WTC11 (cell line): Measurements from ENCODE around the gene FZR1. TPM values are rescaled to one million over a fixed set of nuclear protein-coding genes. Genes with fewer than 3 reads are reported as not detected.

ENCODE experiments used
- ATAC-seq: fragments of 200-7000 bp; cut with Tn5 transposase; 2 replicates; pipeline ENCODE4 v1.10.0; 2021; ENCODE audit warnings: mild to moderate bottlenecking, moderate library complexity
- CTCF ChIA-PET: fragments of 300-600 bp; sonication (Branson Sonifier 250); formaldehyde crosslinking; loops from one replicate; lab custom pipeline; 2021; ENCODE audit warnings: antibody characterized with exemption; lab: Charles Lee
- POLR2A ChIA-PET: fragments of 350-600 bp; sonication (Branson Sonifier 250); formaldehyde crosslinking; loops from one replicate; lab custom pipeline; 2021; ENCODE audit warnings: antibody characterized with exemption; lab: Charles Lee
- DNase-seq: peaks from one replicate; pipeline ENCODE4 v3.0.0; 2021; ENCODE audit warnings: low spot score
- H3K27ac Mint-ChIP-seq: 2 replicates; pipeline ENCODE4 v1.8.0; 2021; ENCODE audit warnings: mixed read lengths
- H3K27me3 Mint-ChIP-seq: 2 replicates; pipeline ENCODE4 v1.8.0; 2021; ENCODE audit warnings: low read depth, mild to moderate bottlenecking, moderate library complexity, mixed read lengths
- H3K36me3 Mint-ChIP-seq: 2 replicates; pipeline ENCODE4 v1.8.0; 2021; ENCODE audit warnings: mixed read lengths
- H3K4me1 Mint-ChIP-seq: 2 replicates; pipeline ENCODE4 v1.8.0; 2022; ENCODE audit warnings: mixed read lengths
- H3K4me3 Mint-ChIP-seq: 2 replicates; pipeline ENCODE4 v1.8.0; 2021; ENCODE audit warnings: mild to moderate bottlenecking, moderate library complexity, mixed read lengths
- H3K9me3 Mint-ChIP-seq: 2 replicates; pipeline ENCODE4 v1.8.0; 2021; ENCODE audit warnings: mixed read lengths
- IRF2 ChIP-seq: sonication (generic); formaldehyde crosslinking; IDR thresholded peaks from 2 replicates; pipeline ENCODE4 v1.8.0; 2022; ENCODE audit warnings: low read depth, missing genetic modification reagents, borderline replicate concordance
- MYBL2 ChIP-seq: sonication (generic); formaldehyde crosslinking; IDR thresholded peaks from 2 replicates; pipeline ENCODE4 v1.8.1; 2023; ENCODE audit warnings: mild to moderate bottlenecking, moderate library complexity, missing genetic modification reagents
- PRRX2 ChIP-seq: fragments of 250-450 bp; sonication (Bioruptor Pico); IDR thresholded peaks from 2 replicates; pipeline ENCODE4 v1.8.0; 2021; ENCODE audit warnings: mild to moderate bottlenecking
- TCF7 ChIP-seq: sonication (generic); formaldehyde crosslinking; IDR thresholded peaks from 2 replicates; pipeline ENCODE4 v1.8.0; 2022; ENCODE audit warnings: mild to moderate bottlenecking, low read depth, missing genetic modification reagents, moderate library complexity
- ZNF121 ChIP-seq: sonication (generic); formaldehyde crosslinking; IDR thresholded peaks from 2 replicates; pipeline ENCODE4 v1.8.0; 2023; ENCODE audit warnings: missing genetic modification reagents
- ZNF317 ChIP-seq: sonication (generic); formaldehyde crosslinking; IDR thresholded peaks from 2 replicates; pipeline ENCODE4 v1.8.1; 2023; ENCODE audit warnings: low read depth, mild to moderate bottlenecking, moderate library complexity, missing genetic modification reagents, borderline replicate concordance
- total RNA-seq: library from RNA; stranded (reverse); gene quantifications from 3 replicates; pipeline ENCODE4 v1.2.3, GENCODE V29; 2021
- TF ChIP-seq, protein P1 (sequence below): fragments of 200-600 bp; IDR thresholded peaks from 2 replicates; pipeline ENCODE4 v1.8.0; 2022; ENCODE audit warnings: antibody characterized with exemption
- TF ChIP-seq, protein P2 (sequence below): sonication (generic); formaldehyde crosslinking; IDR thresholded peaks from 2 replicates; pipeline ENCODE4 v1.8.0; 2022; ENCODE audit warnings: mild to moderate bottlenecking, missing genetic modification reagents
- TF ChIP-seq, protein P3 (sequence below): fragments of 250-450 bp; sonication (Bioruptor Pico); IDR thresholded peaks from 2 replicates; pipeline ENCODE4 v1.9.0; 2021; ENCODE audit warnings: mild to moderate bottlenecking
- TF ChIP-seq, protein P4 (sequence below): sonication (generic); formaldehyde crosslinking; IDR thresholded peaks from 2 replicates; pipeline ENCODE4 v1.8.0; 2022; ENCODE audit warnings: mild to moderate bottlenecking, missing genetic modification reagents
- TF ChIP-seq, protein P5 (sequence below): sonication (generic); formaldehyde crosslinking; IDR thresholded peaks from 2 replicates; pipeline ENCODE4 v1.8.0; 2022; ENCODE audit warnings: mild to moderate bottlenecking, missing genetic modification reagents
- TF ChIP-seq, protein P6 (sequence below): fragments of 250-450 bp; sonication (Bioruptor Pico); IDR thresholded peaks from 2 replicates; pipeline ENCODE4 v1.9.0; 2021; ENCODE audit warnings: mild to moderate bottlenecking
- TF ChIP-seq, protein P7 (sequence below): sonication (generic); formaldehyde crosslinking; IDR thresholded peaks from 2 replicates; pipeline ENCODE4 v1.8.0; 2023; ENCODE audit warnings: missing genetic modification reagents
- TF ChIP-seq, protein P8 (sequence below): sonication (generic); formaldehyde crosslinking; IDR thresholded peaks from 2 replicates; pipeline ENCODE4 v1.8.1; 2022; ENCODE audit warnings: low read depth, mild to moderate bottlenecking, moderate library complexity, missing genetic modification reagents, borderline replicate concordance
- TF ChIP-seq, protein P9 (sequence below): fragments of 250-450 bp; sonication (Bioruptor Pico); conservative IDR thresholded peaks from 2 replicates; pipeline ENCODE4 v1.9.0; 2021; ENCODE audit warnings: mild to moderate bottlenecking
- TF ChIP-seq, protein P10 (sequence below): sonication (generic); formaldehyde crosslinking; conservative IDR thresholded peaks from 2 replicates; pipeline ENCODE4 v1.8.1; 2023; ENCODE audit warnings: mild to moderate bottlenecking, low read depth, missing genetic modification reagents, moderate library complexity

Gene FZR1
- total RNA-seq, 1 experiment from 2014 or later = 60.8 TPM

DNA sequence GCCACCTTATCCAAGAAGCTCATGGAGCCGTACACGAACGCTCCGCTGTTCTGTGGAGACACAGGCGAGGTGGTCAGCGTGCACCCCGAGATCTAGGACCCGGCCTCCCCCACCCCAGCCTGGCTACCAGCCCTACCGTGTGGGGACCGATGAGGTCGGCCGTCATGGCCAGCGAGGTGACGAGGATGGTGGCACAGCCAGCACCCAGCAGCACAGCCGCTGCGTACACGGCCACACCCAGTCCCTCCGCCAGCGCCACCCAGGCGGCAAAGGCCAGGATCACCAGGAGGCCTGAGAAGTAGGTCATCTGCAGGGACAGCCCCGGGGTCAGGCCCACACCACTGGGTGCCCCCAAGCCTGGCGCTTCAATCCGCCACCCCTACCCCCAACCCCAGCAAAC, 40.0 kb downstream of the FZR1 start (continued):
- no peak for TF ChIP-seq PRRX2 (CRISPR knock-in tag)

DNA sequence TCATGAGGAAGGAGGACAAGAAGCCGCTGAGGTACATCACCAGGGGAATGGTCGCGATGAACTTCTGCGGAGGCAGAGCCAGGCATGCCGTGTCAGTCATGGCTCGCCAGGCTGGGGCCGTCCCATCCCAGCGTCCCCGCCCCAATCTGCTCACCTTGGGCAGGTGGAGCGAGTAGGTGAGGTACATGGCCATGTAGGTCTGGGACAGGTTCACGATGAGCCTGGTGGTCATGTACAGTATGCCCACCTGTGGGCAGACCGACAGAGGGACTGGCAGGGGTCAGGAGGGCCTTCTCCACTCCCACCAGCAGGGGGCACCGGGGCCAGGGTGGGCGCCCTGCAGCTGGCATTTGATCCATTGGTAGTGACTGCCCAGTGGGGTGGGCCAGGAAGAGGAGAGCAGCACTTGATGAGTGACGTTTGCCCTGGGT, 41.2 kb downstream of the FZR1 start:
- H3K27me3 Mint-ChIP-seq = no peaks in the 10 kb centered on the region
- H3K9me3 Mint-ChIP-seq = no peaks in the 10 kb centered on the region
- H3K4me3 Mint-ChIP-seq = no peak overlapping the region
- no peaks in the 10 kb centered on the region for H3K4me1 Mint-ChIP-seq
- TF ChIP-seq, protein P1, sequence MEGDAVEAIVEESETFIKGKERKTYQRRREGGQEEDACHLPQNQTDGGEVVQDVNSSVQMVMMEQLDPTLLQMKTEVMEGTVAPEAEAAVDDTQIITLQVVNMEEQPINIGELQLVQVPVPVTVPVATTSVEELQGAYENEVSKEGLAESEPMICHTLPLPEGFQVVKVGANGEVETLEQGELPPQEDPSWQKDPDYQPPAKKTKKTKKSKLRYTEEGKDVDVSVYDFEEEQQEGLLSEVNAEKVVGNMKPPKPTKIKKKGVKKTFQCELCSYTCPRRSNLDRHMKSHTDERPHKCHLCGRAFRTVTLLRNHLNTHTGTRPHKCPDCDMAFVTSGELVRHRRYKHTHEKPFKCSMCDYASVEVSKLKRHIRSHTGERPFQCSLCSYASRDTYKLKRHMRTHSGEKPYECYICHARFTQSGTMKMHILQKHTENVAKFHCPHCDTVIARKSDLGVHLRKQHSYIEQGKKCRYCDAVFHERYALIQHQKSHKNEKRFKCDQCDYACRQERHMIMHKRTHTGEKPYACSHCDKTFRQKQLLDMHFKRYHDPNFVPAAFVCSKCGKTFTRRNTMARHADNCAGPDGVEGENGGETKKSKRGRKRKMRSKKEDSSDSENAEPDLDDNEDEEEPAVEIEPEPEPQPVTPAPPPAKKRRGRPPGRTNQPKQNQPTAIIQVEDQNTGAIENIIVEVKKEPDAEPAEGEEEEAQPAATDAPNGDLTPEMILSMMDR = peak; percentile 31
- TF ChIP-seq ZNF317 = no peak
- TF ChIP-seq, protein P2, sequence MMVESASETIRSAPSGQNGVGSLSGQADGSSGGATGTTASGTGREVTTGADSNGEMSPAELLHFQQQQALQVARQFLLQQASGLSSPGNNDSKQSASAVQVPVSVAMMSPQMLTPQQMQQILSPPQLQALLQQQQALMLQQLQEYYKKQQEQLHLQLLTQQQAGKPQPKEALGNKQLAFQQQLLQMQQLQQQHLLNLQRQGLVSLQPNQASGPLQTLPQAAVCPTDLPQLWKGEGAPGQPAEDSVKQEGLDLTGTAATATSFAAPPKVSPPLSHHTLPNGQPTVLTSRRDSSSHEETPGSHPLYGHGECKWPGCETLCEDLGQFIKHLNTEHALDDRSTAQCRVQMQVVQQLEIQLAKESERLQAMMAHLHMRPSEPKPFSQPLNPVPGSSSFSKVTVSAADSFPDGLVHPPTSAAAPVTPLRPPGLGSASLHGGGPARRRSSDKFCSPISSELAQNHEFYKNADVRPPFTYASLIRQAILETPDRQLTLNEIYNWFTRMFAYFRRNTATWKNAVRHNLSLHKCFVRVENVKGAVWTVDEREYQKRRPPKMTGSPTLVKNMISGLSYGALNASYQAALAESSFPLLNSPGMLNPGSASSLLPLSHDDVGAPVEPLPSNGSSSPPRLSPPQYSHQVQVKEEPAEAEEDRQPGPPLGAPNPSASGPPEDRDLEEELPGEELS (CRISPR knock-in tag) = no peak
- TF ChIP-seq, protein P3, sequence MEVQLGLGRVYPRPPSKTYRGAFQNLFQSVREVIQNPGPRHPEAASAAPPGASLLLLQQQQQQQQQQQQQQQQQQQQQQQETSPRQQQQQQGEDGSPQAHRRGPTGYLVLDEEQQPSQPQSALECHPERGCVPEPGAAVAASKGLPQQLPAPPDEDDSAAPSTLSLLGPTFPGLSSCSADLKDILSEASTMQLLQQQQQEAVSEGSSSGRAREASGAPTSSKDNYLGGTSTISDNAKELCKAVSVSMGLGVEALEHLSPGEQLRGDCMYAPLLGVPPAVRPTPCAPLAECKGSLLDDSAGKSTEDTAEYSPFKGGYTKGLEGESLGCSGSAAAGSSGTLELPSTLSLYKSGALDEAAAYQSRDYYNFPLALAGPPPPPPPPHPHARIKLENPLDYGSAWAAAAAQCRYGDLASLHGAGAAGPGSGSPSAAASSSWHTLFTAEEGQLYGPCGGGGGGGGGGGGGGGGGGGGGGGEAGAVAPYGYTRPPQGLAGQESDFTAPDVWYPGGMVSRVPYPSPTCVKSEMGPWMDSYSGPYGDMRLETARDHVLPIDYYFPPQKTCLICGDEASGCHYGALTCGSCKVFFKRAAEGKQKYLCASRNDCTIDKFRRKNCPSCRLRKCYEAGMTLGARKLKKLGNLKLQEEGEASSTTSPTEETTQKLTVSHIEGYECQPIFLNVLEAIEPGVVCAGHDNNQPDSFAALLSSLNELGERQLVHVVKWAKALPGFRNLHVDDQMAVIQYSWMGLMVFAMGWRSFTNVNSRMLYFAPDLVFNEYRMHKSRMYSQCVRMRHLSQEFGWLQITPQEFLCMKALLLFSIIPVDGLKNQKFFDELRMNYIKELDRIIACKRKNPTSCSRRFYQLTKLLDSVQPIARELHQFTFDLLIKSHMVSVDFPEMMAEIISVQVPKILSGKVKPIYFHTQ (CRISPR knock-in tag) = no peak
- peak; percentile 58; the same call in 1 of the 2 replicates for TF ChIP-seq ZNF121
- DNase-seq (peak; percentile 41), ATAC-seq (no peak)
- POLR2A ChIA-PET = interaction anchor here (0.6 kb wide), 1 partner anchor 428 kb away, joined by 3 read pairs; no protein-coding TSS in a partner anchor
- no peaks in the 10 kb centered on the region for H3K36me3 Mint-ChIP-seq
- CTCF ChIA-PET = interaction anchor here (0.7 to 4.4 kb wide), 3 partner anchors 10 to 29 kb away, joined by 4 to 115 read pairs (median 5); partner anchors contain the start of gene MFSD12
- H3K27ac Mint-ChIP-seq = no peak overlapping the region

DNA sequence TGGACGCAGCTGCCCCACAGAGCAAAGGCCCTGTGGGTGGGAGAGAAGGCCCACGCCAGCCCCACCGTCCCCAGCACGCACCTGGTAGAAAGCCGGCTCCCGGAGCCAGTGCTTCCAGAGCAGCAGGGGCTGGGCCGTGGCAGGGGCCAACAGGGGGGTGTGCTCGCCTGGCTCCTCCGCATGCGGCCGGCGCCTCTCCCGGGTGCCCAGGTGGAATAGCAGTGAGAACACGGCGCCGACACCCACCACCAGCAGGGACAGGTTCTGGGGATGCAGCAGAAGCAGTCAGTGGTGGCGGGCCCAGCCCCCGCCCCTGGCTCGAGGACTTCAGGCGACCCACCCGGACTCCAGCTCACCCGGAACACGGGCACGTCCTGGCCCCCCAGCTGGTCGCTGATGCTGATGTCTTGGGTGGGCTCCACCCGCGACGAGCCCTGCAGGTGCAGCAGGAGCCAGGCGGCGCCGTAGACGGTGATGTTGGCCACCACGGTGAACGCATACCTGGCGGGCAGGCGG, 41.7 kb downstream of the FZR1 start:
- no peak for ATAC-seq
- Mint-ChIP-seq H3K4me3 (no peak overlapping the region), H3K27me3 (no peaks in the 10 kb centered on the region), H3K27ac (no peak overlapping the region), H3K36me3 (no peaks in the 10 kb centered on the region), H3K4me1 (no peaks in the 10 kb centered on the region), H3K9me3 (no peaks in the 10 kb centered on the region)
- ChIA-PET CTCF (interaction anchor here (0.7 to 4.4 kb wide), 4 partner anchors 9 to 34 kb away, joined by 4 to 115 read pairs (median 6); partner anchors contain the start of gene MFSD12), POLR2A (interaction anchor here (0.6 kb wide), 1 partner anchor 428 kb away, joined by 3 read pairs; no protein-coding TSS in a partner anchor)
- DNase-seq = no peak
- TF ChIP-seq, protein P4, sequence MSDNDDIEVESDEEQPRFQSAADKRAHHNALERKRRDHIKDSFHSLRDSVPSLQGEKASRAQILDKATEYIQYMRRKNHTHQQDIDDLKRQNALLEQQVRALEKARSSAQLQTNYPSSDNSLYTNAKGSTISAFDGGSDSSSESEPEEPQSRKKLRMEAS (CRISPR knock-in tag) = no peak
- TF ChIP-seq TCF7 (CRISPR knock-in tag) (no peak), MYBL2 (CRISPR knock-in tag) (no peak), IRF2 (CRISPR knock-in tag) (no peak)
- TF ChIP-seq, protein P5, sequence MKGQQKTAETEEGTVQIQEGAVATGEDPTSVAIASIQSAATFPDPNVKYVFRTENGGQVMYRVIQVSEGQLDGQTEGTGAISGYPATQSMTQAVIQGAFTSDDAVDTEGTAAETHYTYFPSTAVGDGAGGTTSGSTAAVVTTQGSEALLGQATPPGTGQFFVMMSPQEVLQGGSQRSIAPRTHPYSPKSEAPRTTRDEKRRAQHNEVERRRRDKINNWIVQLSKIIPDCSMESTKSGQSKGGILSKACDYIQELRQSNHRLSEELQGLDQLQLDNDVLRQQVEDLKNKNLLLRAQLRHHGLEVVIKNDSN (CRISPR knock-in tag) = no peak
- TF ChIP-seq, protein P6, sequence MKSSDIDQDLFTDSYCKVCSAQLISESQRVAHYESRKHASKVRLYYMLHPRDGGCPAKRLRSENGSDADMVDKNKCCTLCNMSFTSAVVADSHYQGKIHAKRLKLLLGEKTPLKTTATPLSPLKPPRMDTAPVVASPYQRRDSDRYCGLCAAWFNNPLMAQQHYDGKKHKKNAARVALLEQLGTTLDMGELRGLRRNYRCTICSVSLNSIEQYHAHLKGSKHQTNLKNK (CRISPR knock-in tag) = no peak
- TF ChIP-seq, protein P7, sequence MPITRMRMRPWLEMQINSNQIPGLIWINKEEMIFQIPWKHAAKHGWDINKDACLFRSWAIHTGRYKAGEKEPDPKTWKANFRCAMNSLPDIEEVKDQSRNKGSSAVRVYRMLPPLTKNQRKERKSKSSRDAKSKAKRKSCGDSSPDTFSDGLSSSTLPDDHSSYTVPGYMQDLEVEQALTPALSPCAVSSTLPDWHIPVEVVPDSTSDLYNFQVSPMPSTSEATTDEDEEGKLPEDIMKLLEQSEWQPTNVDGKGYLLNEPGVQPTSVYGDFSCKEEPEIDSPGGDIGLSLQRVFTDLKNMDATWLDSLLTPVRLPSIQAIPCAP (CRISPR knock-in tag) = no peak
- TF ChIP-seq, protein P8, sequence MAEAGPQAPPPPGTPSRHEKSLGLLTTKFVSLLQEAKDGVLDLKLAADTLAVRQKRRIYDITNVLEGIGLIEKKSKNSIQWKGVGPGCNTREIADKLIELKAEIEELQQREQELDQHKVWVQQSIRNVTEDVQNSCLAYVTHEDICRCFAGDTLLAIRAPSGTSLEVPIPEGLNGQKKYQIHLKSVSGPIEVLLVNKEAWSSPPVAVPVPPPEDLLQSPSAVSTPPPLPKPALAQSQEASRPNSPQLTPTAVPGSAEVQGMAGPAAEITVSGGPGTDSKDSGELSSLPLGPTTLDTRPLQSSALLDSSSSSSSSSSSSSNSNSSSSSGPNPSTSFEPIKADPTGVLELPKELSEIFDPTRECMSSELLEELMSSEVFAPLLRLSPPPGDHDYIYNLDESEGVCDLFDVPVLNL = no peak
- TF ChIP-seq, protein P9, sequence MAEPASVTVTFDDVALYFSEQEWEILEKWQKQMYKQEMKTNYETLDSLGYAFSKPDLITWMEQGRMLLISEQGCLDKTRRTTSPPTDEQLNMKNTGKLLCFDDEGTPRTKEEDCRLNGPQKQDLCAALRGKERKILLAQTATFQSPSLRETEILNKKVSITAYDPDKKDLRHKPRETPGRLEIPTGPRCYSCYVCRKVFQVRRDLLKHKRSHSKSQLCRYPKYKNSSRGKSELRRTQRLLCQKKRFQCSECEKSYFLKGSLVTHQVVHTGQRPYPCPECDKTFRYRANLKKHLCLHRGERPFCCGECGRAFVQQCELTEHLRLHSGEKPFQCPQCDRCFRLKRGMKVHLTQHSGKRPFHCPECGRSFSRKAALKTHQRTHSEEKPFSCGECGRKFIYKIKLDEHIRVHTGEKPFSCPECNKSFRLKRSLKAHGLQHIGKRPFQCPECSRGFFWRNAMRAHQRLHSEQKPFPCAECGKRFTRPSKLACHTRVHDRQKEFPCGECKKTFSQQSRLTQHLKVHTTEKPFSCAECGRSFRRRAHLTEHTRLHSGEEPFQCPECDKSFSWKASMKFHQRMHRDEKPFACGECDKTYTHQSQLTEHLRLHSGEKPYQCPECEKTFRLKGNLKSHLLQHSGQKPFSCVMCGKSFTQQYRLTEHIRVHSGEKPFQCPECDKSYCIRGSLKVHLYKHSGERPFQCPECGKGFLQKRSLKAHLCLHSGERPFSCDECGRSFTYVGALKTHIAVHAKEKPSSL (CRISPR knock-in tag) = no peak
- TF ChIP-seq, protein P10, sequence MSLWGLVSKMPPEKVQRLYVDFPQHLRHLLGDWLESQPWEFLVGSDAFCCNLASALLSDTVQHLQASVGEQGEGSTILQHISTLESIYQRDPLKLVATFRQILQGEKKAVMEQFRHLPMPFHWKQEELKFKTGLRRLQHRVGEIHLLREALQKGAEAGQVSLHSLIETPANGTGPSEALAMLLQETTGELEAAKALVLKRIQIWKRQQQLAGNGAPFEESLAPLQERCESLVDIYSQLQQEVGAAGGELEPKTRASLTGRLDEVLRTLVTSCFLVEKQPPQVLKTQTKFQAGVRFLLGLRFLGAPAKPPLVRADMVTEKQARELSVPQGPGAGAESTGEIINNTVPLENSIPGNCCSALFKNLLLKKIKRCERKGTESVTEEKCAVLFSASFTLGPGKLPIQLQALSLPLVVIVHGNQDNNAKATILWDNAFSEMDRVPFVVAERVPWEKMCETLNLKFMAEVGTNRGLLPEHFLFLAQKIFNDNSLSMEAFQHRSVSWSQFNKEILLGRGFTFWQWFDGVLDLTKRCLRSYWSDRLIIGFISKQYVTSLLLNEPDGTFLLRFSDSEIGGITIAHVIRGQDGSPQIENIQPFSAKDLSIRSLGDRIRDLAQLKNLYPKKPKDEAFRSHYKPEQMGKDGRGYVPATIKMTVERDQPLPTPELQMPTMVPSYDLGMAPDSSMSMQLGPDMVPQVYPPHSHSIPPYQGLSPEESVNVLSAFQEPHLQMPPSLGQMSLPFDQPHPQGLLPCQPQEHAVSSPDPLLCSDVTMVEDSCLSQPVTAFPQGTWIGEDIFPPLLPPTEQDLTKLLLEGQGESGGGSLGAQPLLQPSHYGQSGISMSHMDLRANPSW (CRISPR knock-in tag) = no peak
